ENCODE data around the gene NNMT.

DNA sequence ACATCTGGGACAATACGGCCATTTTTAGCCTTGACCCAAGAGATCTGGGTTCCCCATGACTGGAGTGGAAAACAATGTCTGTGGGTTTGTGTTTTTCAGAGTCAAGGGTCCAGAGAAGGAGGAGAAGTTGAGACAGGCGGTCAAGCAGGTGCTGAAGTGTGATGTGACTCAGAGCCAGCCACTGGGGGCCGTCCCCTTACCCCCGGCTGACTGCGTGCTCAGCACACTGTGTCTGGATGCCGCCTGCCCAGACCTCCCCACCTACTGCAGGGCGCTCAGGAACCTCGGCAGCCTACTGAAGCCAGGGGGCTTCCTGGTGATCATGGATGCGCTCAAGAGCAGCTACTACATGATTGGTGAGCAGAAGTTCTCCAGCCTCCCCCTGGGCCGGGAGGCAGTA is 15.7 kb downstream of the NNMT start:
- TF ChIP-seq, protein P1, sequence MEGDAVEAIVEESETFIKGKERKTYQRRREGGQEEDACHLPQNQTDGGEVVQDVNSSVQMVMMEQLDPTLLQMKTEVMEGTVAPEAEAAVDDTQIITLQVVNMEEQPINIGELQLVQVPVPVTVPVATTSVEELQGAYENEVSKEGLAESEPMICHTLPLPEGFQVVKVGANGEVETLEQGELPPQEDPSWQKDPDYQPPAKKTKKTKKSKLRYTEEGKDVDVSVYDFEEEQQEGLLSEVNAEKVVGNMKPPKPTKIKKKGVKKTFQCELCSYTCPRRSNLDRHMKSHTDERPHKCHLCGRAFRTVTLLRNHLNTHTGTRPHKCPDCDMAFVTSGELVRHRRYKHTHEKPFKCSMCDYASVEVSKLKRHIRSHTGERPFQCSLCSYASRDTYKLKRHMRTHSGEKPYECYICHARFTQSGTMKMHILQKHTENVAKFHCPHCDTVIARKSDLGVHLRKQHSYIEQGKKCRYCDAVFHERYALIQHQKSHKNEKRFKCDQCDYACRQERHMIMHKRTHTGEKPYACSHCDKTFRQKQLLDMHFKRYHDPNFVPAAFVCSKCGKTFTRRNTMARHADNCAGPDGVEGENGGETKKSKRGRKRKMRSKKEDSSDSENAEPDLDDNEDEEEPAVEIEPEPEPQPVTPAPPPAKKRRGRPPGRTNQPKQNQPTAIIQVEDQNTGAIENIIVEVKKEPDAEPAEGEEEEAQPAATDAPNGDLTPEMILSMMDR (IDR thresholded peaks at IDR 0.05; ENCODE audit: low read length), result no peak
- no peak for TF ChIP-seq EZH2 (IDR thresholded peaks at IDR 0.05; ENCODE audit: borderline replicate concordance, low read length)
